ENCODE results near the gene FRMD4B.

DNA sequence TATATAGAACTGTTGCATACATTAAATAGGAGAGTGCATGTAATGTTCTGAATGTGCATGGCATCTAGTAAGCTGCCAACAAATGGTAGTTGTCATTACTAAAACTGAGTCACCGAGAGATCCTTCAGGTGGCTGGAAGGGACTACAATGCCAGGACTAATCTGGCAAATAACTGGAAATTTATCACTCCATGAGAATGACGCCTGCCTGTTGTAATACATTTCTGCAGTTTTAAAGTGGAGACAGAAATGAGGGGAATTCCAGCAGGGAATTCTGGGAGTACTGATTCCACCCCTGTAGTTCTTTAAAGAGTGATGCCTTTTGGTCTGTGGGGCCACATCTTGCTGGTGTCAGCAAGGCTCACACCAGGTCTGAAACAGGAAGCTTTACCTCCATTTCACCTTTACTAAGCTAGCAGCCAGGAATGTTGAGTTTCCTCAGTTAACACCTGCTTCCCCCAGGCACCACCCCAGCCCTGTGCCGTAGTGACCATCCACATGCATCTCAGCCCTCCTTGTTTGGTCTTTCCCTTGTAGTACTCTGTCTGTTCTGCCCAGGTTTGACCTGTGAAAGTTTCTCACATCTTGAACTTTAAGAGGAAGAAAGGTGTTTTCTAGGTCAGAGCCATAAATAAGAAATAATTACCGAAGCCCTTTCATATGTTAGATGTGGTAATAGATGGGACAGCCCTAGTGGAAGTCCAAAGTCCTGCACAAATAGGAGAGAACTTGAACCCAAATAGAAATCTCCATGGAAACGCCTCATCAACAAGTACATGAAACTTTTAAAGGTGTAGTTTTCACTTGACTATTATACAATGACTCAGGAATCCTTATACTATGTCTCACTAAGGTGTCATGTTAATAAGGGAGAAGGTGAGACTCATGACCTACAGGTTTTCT, 206.8 kb downstream of the FRMD4B start:
- TF ChIP-seq POLR2A (IDR thresholded peaks at IDR 0.05; ENCODE audit: low read depth, low read length) (no peak), POLR2AphosphoS5 (IDR thresholded peaks at IDR 0.05; ENCODE audit: low read depth, low read length) (no peak), POU2F2 (IDR thresholded peaks at IDR 0.05; ENCODE audit: low read depth, low read length) (no peak), TAF1 (IDR thresholded peaks at IDR 0.05; ENCODE audit: low read depth, low read length) (no peak), SPI1 (IDR thresholded peaks at IDR 0.05; ENCODE audit: low read depth, low read length) (no peak), PAX5 (IDR thresholded peaks at IDR 0.05; ENCODE audit: insufficient read depth, low read length, severe bottlenecking) (no peak)
